ENCODE data around the gene EPHB6.

- 0 out of 2 replicates have a peak, but pooled peaks have one; percentile 2 for TF ChIP-seq EP300 (IDR thresholded peaks at IDR 0.05; ENCODE audit: borderline replicate concordance)
- no peak for TF ChIP-seq MAX (IDR thresholded peaks at IDR 0.05)
- TF ChIP-seq USF1 (IDR thresholded peaks at IDR 0.05): no peak
- no peak for TF ChIP-seq TAF1 (IDR thresholded peaks at IDR 0.05; ENCODE audit: low read depth)
- no peak for TF ChIP-seq NFIC (IDR thresholded peaks at IDR 0.05)
- TF ChIP-seq TCF12 (IDR thresholded peaks at IDR 0.05; ENCODE audit: low read depth): no peak
- no peak for TF ChIP-seq RAD21 (IDR thresholded peaks at IDR 0.05; ENCODE audit: low read depth)
- no peak; the same call in 1 of the 2 replicates for TF ChIP-seq ZBTB7A (IDR thresholded peaks at IDR 0.05; ENCODE audit: low read depth)
- TF ChIP-seq REST (IDR thresholded peaks at IDR 0.05; ENCODE audit: low read depth): no peak
- TF ChIP-seq FOXM1 (IDR thresholded peaks at IDR 0.05; ENCODE audit: borderline replicate concordance, low read depth): no peak
- no peak for TF ChIP-seq EGR1 (IDR thresholded peaks at IDR 0.05)
- no peak for TF ChIP-seq CEBPB (IDR thresholded peaks at IDR 0.05)
- no peak for TF ChIP-seq YY1 (IDR thresholded peaks at IDR 0.05; ENCODE audit: low read depth)
- TF ChIP-seq CREB1 (IDR thresholded peaks at IDR 0.05; ENCODE audit: low read depth): no peak
These were observed 353 bp downstream of the EPHB6 start for GRCh38 chr7:142855114-142855743.
